Neural crest cell (in vitro differentiated cells): Measurements from ENCODE around the gene SASH3. TPM values are rescaled to one million over a fixed set of nuclear protein-coding genes. Genes with fewer than 3 reads are reported as not detected.

Source experiments
- DNase-seq: peaks from one replicate; pipeline ENCODE4 v3.0.0; 2021; ENCODE audit warnings: low read depth, mixed read lengths, low spot score
- H3K27ac Mint-ChIP-seq: one replicate; pipeline ENCODE4 v1.8.0; 2021; ENCODE audit warnings: mild to moderate bottlenecking, mixed read lengths; ENCODE audit not compliant: unreplicated experiment
- H3K27me3 Mint-ChIP-seq: 2 replicates; pipeline ENCODE4 v1.8.0; 2021; ENCODE audit warnings: low read depth, mild to moderate bottlenecking, mixed read lengths
- H3K36me3 Mint-ChIP-seq: 2 replicates; pipeline ENCODE4 v1.8.0; 2021; ENCODE audit warnings: low read depth, mild to moderate bottlenecking, mixed read lengths
- H3K4me1 Mint-ChIP-seq: 2 replicates; pipeline ENCODE4 v1.8.0; 2021; ENCODE audit warnings: mixed read lengths
- H3K4me3 Mint-ChIP-seq: one replicate; pipeline ENCODE4 v1.8.0; 2021; ENCODE audit warnings: mild to moderate bottlenecking, mixed read lengths
- H3K9me3 Mint-ChIP-seq: 2 replicates; pipeline ENCODE4 v1.8.0; 2021; ENCODE audit warnings: mixed read lengths
- CTCF ChIP-seq: fragments of 200-600 bp; sonication (generic); conservative IDR thresholded peaks from 2 replicates; pipeline ENCODE4 v1.5.0; 2021; ENCODE audit warnings: antibody characterized with exemption, mild to moderate bottlenecking
- total RNA-seq: library from RNA; stranded (reverse); gene quantifications from 2 replicates; pipeline ENCODE4 v1.2.1, GENCODE V29; 2021

Gene SASH3
- total RNA-seq, 1 donor from 2014 or later = not detected

- H3K4me3 Mint-ChIP-seq = peak overlapping the region; percentile 85
- H3K36me3 Mint-ChIP-seq = peaks cover 13% of the 10 kb centered on the region
- no peaks in the 10 kb centered on the region for H3K9me3 Mint-ChIP-seq
- peak overlapping the region; percentile 50 for H3K27ac Mint-ChIP-seq
- no peak for TF ChIP-seq CTCF
- DNase-seq = no peak
- H3K27me3 Mint-ChIP-seq = peaks cover 15% of the 10 kb centered on the region
- H3K4me1 Mint-ChIP-seq = peaks cover 43% of the 10 kb centered on the region
Measured at GRCh38 chrX:129843209-129843458, 63.4 kb downstream of the SASH3 start.

GRCh38 chrX:129843459-129844306, 63.9 kb downstream of the SASH3 start, which contains the start of gene ZDHHC9:
Gene ZDHHC9 (minus strand): TSS chrX:129843886. CDS start chrX:129841945, 1,941 bp downstream.
- TF ChIP-seq CTCF = no peak
- H3K9me3 Mint-ChIP-seq = peaks cover 3% of the 10 kb centered on the region
- H3K4me3 Mint-ChIP-seq = peak within 1 kb of the TSS; percentile 97
- H3K4me1 Mint-ChIP-seq = peaks cover 43% of the 10 kb centered on the region
- H3K27ac Mint-ChIP-seq = peak within 1 kb of the TSS; percentile 83
- H3K36me3 Mint-ChIP-seq = peaks cover 16% of the 10 kb centered on the region
- peaks cover 20% of the 10 kb centered on the region for H3K27me3 Mint-ChIP-seq
- DNase-seq = peak; percentile 81

Other genes starting within 250 kb of the SASH3 start
- 41.6 and 43.1 TPM in 2 replicates for gene OCRL, start 239.7 kb upstream of the SASH3 start, total RNA-seq
- gene APLN, start 125.0 kb upstream of the SASH3 start, total RNA-seq = 1.2 and 1.3 TPM in 2 replicates
- 0.32 and 0.40 TPM in 2 replicates for gene XPNPEP2, start 41.0 kb upstream of the SASH3 start, total RNA-seq
- gene ZDHHC9, start 63.9 kb downstream of the SASH3 start, total RNA-seq = 25.0 and 27.9 TPM in 2 replicates
- 24.1 and 26.3 TPM in 2 replicates for gene UTP14A, start 126.2 kb downstream of the SASH3 start, total RNA-seq
- gene BCORL1, start 202.7 kb downstream of the SASH3 start, total RNA-seq = 46.2 and 53.7 TPM in 2 replicates